A673 (cell line): ENCODE results near the gene MGLL.

Source experiments
- EZH2 ChIP-seq: fragments of 200-600 bp; sonication (generic); IDR thresholded peaks from 2 replicates; pipeline ENCODE4 v1.6.1; 2017; ENCODE audit warnings: borderline replicate concordance, low read depth, mild to moderate bottlenecking, mixed read lengths, antibody characterized with exemption, low read length; ENCODE audit not compliant: poor library complexity, severe bottlenecking
- TF ChIP-seq, protein P1 (sequence below): fragments of 300-800, 200-600 bp; sonication (generic); conservative IDR thresholded peaks from 2 replicates; pipeline ENCODE4 v1.5.1; 2017; ENCODE audit warnings: low read depth, mild to moderate bottlenecking, antibody characterized with exemption, low read length, moderate library complexity, mixed read lengths

DNA sequence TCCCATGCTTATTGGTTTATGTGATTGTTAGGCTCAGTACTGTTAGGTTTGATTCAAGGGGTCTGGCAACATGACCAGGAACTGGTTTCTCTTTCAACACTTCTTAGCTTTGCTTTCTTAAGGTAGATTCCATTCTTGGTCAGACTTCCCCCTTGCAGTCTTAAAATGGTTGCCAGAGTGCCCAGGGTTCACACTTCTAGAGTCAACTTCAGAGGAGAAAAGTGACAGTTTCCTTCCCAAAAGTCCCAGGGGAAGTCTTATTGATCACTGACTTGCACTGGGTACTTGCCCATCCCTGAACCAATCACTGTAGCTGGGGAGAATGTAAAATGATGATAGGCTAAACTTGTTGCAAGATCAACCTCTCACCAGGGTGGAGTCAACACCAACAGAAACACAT, 14.1 kb downstream of the MGLL start:
- TF ChIP-seq, protein P1, sequence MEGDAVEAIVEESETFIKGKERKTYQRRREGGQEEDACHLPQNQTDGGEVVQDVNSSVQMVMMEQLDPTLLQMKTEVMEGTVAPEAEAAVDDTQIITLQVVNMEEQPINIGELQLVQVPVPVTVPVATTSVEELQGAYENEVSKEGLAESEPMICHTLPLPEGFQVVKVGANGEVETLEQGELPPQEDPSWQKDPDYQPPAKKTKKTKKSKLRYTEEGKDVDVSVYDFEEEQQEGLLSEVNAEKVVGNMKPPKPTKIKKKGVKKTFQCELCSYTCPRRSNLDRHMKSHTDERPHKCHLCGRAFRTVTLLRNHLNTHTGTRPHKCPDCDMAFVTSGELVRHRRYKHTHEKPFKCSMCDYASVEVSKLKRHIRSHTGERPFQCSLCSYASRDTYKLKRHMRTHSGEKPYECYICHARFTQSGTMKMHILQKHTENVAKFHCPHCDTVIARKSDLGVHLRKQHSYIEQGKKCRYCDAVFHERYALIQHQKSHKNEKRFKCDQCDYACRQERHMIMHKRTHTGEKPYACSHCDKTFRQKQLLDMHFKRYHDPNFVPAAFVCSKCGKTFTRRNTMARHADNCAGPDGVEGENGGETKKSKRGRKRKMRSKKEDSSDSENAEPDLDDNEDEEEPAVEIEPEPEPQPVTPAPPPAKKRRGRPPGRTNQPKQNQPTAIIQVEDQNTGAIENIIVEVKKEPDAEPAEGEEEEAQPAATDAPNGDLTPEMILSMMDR: no peak
- TF ChIP-seq EZH2: no peak
